K562 (cell line): ENCODE data around the gene TMPRSS11E. TPM values are rescaled to one million over a fixed set of nuclear protein-coding genes. Genes with fewer than 3 reads are reported as not detected.

ENCODE experiments used
- ATAC-seq: fragments of 200-7000 bp; cut with Tn5 transposase; 3 replicates; pipeline ENCODE4 v1.9.1; 2020; ENCODE audit warnings: moderate library complexity
- BruUV-seq: library from RNA; stranded (reverse); fragments of 400-500 nt; replicated peaks from 2 replicates; lab custom pipeline; 2021; lab: Mats Ljungman, UMichigan
- CTCF ChIA-PET: fragments of 300-600 bp; formaldehyde crosslinking; extraction: SDS; loops from one replicate; lab custom pipeline; 2021; ENCODE audit warnings: low intra/inter-chr PET ratio; lab: Yijun Ruan, JAX
- POLR2A ChIA-PET: fragments of 300-600, 350-650 bp; sonication (Branson Sonifier 250); formaldehyde crosslinking; extraction: SDS; loops from one replicate; lab custom pipeline; 2021; ENCODE audit warnings: antibody characterized with exemption, inconsistent platforms; lab: Yijun Ruan, JAX
- DNase-seq, 4 experiments: peaks; one replicate each; pipeline versions ENCODE4 v3.0.0 to v3.0.0-alpha.2; 2011 to 2018; ENCODE audit warnings: low spot score in 3 of 4, mixed read lengths in 3 of 4; ENCODE audit errors: extremely low read depth in 1 of 4
- FAIRE-seq: peaks from 2 replicates; lab custom pipeline; 2011; peaks lifted over from hg19 to GRCh38; lab: Jason Lieb, UNC
- H2AFZ ChIP-seq: 2 replicates; pipeline ENCODE4 v1.6.0; 2011; ENCODE audit warnings: low read depth, low read length, control low read depth, inconsistent platforms
- H3K27ac ChIP-seq: fragments of 200-600 bp; 3 replicates; pipeline ENCODE4 v1.8.0; 2011; ENCODE audit warnings: low read depth, mild to moderate bottlenecking, control low read depth, inconsistent platforms, low read length, moderate library complexity, mixed read lengths; ENCODE audit errors: extremely low read depth
- H3K27me3 ChIP-seq, 2 experiments: fragments of 300-600 bp in 1 of 2; 2 replicates in 1 of 2; 3 replicates in 1 of 2; pipeline versions ENCODE4 v1.6.0 to v1.8.0; 2011; ENCODE audit warnings: inconsistent platforms in 2 of 2, low read length in 2 of 2, mild to moderate bottlenecking in 1 of 2, mixed read lengths in 1 of 2, moderate library complexity in 1 of 2; ENCODE audit not compliant: control insufficient read depth in 2 of 2, insufficient read depth in 2 of 2
- H3K36me3 ChIP-seq: fragments of 300-600 bp; 3 replicates; pipeline ENCODE4 v1.8.0; 2011; ENCODE audit warnings: mild to moderate bottlenecking, low read length, inconsistent platforms; ENCODE audit not compliant: control insufficient read depth, insufficient read depth
- H3K4me1 ChIP-seq, 2 experiments: fragments of 200-600 bp in 1 of 2; replicated peaks in 1 of 2; 2 replicates in 1 of 2; 3 replicates in 1 of 2; pipeline versions ENCODE4 v1.5.1 to v1.8.0; 2011; ENCODE audit warnings: inconsistent platforms in 2 of 2, low read length in 2 of 2, mild to moderate bottlenecking in 1 of 2, mixed read lengths in 1 of 2, moderate library complexity in 1 of 2; ENCODE audit not compliant: control insufficient read depth in 2 of 2, insufficient read depth in 2 of 2
- H3K4me2 ChIP-seq: 2 replicates; pipeline ENCODE4 v1.6.1; 2011; ENCODE audit warnings: low read length, control low read depth, inconsistent platforms, mixed read lengths; ENCODE audit not compliant: insufficient read depth
- H3K4me3 ChIP-seq: fragments of 200-600 bp; sonication (generic), shearing (Covaris generic); 2 replicates; pipeline ENCODE4 v1.5.1; 2016; ENCODE audit warnings: control low read depth, inconsistent platforms
- H3K79me2 ChIP-seq: fragments of 200-600 bp; 3 replicates; pipeline ENCODE4 v1.8.0; 2011; ENCODE audit warnings: low read length, inconsistent platforms; ENCODE audit not compliant: control insufficient read depth, insufficient read depth
- H3K9ac ChIP-seq, 2 experiments: 2 replicates each; pipeline versions ENCODE4 v1.6.0 to v1.6.1; 2011; ENCODE audit warnings: low read depth in 2 of 2, low read length in 2 of 2, control low read depth in 1 of 2, inconsistent platforms in 1 of 2, mild to moderate bottlenecking in 1 of 2, mixed read lengths in 1 of 2; ENCODE audit not compliant: insufficient read depth in 1 of 2
- H3K9me1 ChIP-seq: one replicate; pipeline ENCODE4 v1.6.0; 2011; ENCODE audit warnings: inconsistent platforms, mild to moderate bottlenecking, low read length, moderate library complexity; ENCODE audit not compliant: control insufficient read depth, insufficient read depth
- H3K9me3 ChIP-seq: replicated peaks from 2 replicates; pipeline ENCODE4 v1.5.1; 2011; ENCODE audit warnings: low read depth, low read length, inconsistent platforms; ENCODE audit not compliant: control insufficient read depth, insufficient read depth
- H4K20me1 ChIP-seq: replicated peaks from 2 replicates; pipeline ENCODE4 v1.6.1; 2011; ENCODE audit warnings: low read length, inconsistent platforms, mixed read lengths; ENCODE audit not compliant: control insufficient read depth, insufficient read depth
- PRDM10 ChIP-seq: fragments of 450-650 bp; IDR thresholded peaks from 2 replicates; pipeline ENCODE4 v1.6.1; 2018; ENCODE audit not compliant: partially characterized antibody
- RAD21 ChIP-seq, 2 experiments: fragments of 250-450 bp in 1 of 2; fragments of 450-650 bp in 1 of 2; sonication (Bioruptor Pico) in 1 of 2; formaldehyde crosslinking in 1 of 2; IDR thresholded peaks in 1 of 2; conservative IDR thresholded peaks in 1 of 2; 2 replicates each; pipeline versions ENCODE4 v1.4.0 to v1.8.0; 2020 to 2022; ENCODE audit warnings: mild to moderate bottlenecking in 2 of 2, moderate library complexity in 1 of 2
- WGBS: fragments of 100-300 bp; shearing (Covaris generic); methylation state at CpG from one replicate; pipeline ENCODE4 v1.1.6; 2016; ENCODE audit warnings: low coverage, mixed read lengths; ENCODE audit not compliant: insufficient coverage; ENCODE audit errors: missing lambda C conversion rate; 5-methylcytosine and 5-hydroxymethylcytosine counted together
- in situ Hi-C: fragments of 300-500 bp; cut with MboI; formaldehyde crosslinking; loops from 4 replicates; pipeline ENCODE4 v1.15.0; 2018; ENCODE audit warnings: inconsistent platforms, mixed read lengths
- intact Hi-C: fragments of 100-400 bp; cut with micrococcal nuclease; formaldehyde crosslinking; loops from 2 replicates; pipeline ENCODE4 v1.14.2; 2022
- polyA plus RNA-seq, 8 experiments: library from polyadenylated mRNA; depleted of rRNA in 4 of 8; stranded (reverse) in 5 of 8; unstranded in 3 of 8; fragments of >200 nt; fragmentation: Nextera tagmentation in 2 of 8; fragmentation: Illumina TruSeq in 1 of 8; extraction: Ambion mirVana in 2 of 8; extraction: Trizol in 1 of 8; gene quantifications; 2 replicates each; pipeline versions ENCODE4 v1.2.1 to v1.2.3, GENCODE V29; 2011 to 2014; ENCODE audit warnings: inconsistent platforms in 1 of 8, missing spikeins in 1 of 8
- total RNA-seq, 7 experiments: library from RNA; depleted of rRNA in 6 of 7; stranded (reverse); fragments of >200 nt in 6 of 7; fragmentation: Illumina TruSeq in 2 of 7; extraction: Trizol in 2 of 7; gene quantifications; 2 replicates each; pipeline versions ENCODE4 v1.2.1 to v1.2.3, GENCODE V29; 2011 to 2021; ENCODE audit warnings: low replicate concordance in 1 of 7

Gene TMPRSS11E
- total and polyA plus RNA-seq, 9 of the 15 experiments (the other 6 are each of a cell fraction or from before 2014, with no cell fraction given) = not detected

DNA sequence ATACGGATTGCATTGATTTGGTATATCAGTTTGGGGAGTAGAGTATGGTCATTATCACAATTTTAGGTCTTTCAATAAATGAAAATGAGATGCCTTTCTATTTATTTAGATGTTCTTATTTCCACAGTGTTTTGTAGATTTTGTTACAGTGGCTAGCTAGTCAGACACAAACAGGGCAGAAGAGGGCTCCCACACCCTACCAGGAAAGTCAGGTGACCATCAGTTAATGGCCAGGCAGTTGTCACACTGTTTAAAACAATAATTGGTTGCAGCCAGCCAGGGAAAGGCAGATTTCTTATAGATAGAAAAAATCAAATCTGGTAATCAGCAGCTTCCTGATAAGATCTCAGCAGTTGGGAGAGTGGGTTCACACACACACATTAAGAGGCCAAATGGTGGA, 71.6 kb downstream of the TMPRSS11E start:
- DNase-seq (no peak), FAIRE-seq (no peak), ATAC-seq (no peak)
- Histone ChIP-seq H3K27ac (no peak overlapping the region), H4K20me1 (no peaks in the 10 kb centered on the region), H3K4me2 (no peak overlapping the region), H3K4me1 (no peaks in the 10 kb centered on the region), H2AFZ (no peak overlapping the region), H3K79me2 (no peaks in the 10 kb centered on the region), H3K27me3 (no peaks in the 10 kb centered on the region), H3K4me3 (no peak overlapping the region), H3K9ac (no peak overlapping the region), H3K9me3 (no peaks in the 10 kb centered on the region; the same call in 1 of the 2 replicates), H3K9me1 (no peaks in the 10 kb centered on the region), H3K36me3 (no peaks in the 10 kb centered on the region)
- ChIA-PET POLR2A (no interaction called here), CTCF (no interaction called here)
- peak in 1 of 2 experiments; percentile 20; a peak in 2 of 4 replicates for TF ChIP-seq RAD21 (CRISPR knock-in tag; conservative IDR thresholded peaks at IDR 0.05 in 1 of 2, IDR thresholded peaks at IDR 0.05 in 1 of 2)
- no peak for TF ChIP-seq PRDM10
- no TSS peak for BruUV-seq
- in situ Hi-C loops (no loop called here), intact Hi-C loops (no loop called here)
- WGBS = 0% methylated on average over 1 of the region's 1 CpG
